ENCODE results near the gene KLK8.

DNA sequence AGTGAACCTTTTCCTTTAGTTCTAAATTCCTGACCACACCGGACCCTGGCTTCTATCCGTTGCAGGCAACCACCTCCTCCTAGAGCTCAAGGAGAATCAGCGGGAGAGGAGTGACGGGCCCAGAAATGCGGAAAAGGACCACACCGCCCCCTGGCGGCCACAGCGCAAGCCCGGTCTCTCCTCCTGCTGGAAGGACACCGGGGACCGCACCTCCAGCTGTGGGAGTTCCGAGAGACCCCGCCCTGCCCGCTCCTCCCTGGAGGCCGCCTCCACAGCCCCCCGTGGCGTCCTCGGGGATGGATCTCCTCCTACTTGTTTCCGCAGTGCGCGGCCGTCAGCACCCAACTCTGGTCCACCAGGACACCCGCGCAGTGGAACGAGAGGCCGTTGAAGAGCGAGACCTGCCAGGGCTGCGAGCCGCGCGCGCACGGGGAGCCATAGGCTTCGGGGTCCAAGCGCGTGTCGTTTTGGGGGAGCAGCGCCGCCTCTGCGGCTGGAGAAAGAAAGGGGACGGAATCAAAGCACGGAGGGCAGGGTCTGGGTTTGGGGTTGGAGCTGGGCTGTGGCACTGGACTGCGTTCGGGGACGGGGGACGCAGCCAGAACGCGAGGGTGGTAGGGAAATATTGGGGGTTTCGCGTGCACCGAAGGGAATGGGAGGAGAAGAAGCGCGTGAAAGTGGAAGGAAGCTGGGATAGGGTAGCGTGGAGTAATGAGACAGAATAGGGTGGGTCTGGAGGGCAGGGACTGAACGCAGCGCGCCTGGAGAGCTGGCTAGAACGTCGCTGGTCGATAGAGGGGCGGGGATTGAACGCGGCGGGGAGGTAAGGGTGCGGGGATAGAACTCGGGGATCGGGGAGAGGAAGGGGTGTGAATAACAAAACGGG is 15.6 kb upstream of the KLK8 start:
- TF ChIP-seq ZNF274 (IDR thresholded peaks at IDR 0.05; ENCODE audit: low read depth, low read length): no peak
- no peak for TF ChIP-seq SUZ12 (IDR thresholded peaks at IDR 0.05; ENCODE audit: extremely low read depth, insufficient read depth, insufficient read length)
- no peak for TF ChIP-seq YY1 (IDR thresholded peaks at IDR 0.05; ENCODE audit: insufficient read depth, insufficient read length)
